HepG2 (cell line): ENCODE results near the gene EIF3J. TPM values are rescaled to one million over a fixed set of nuclear protein-coding genes. Genes with fewer than 3 reads are reported as not detected.

Experiments
- ATAC-seq: fragments of 200-7000 bp; cut with Tn5 transposase; 3 replicates; pipeline ENCODE4 v1.9.1; 2020; ENCODE audit warnings: mild to moderate bottlenecking, moderate library complexity
- BruUV-seq: library from RNA; stranded (reverse); fragments of 400-500 nt; replicated peaks from 2 replicates; lab custom pipeline; 2021; lab: Mats Ljungman, UMichigan
- CTCF ChIA-PET: fragments of 300-600 bp; formaldehyde crosslinking; extraction: SDS; loops from one replicate; lab custom pipeline; 2021; ENCODE audit warnings: low total read pairs, inconsistent platforms, low intra/inter-chr PET ratio; lab: Yijun Ruan, JAX
- POLR2A ChIA-PET: fragments of 350-600 bp; sonication (Branson Sonifier 250); formaldehyde crosslinking; loops from one replicate; lab custom pipeline; 2020; ENCODE audit warnings: antibody characterized with exemption, inconsistent platforms; lab: Yijun Ruan, JAX
- DNase-seq: peaks from one replicate; pipeline ENCODE4 v3.0.0-alpha.2; 2015; ENCODE audit warnings: low spot score
- FAIRE-seq: peaks from 3 replicates; lab custom pipeline; 2011; peaks lifted over from hg19 to GRCh38; lab: Jason Lieb, UNC
- H2AFZ ChIP-seq: one replicate; pipeline ENCODE4 v1.6.1; 2011; ENCODE audit warnings: low read length, inconsistent platforms
- H3K27ac ChIP-seq: fragments of 300-600 bp; 3 replicates; pipeline ENCODE4 v1.8.0; 2011; ENCODE audit warnings: mixed run types, mild to moderate bottlenecking, mixed read lengths, low read length, inconsistent platforms; ENCODE audit not compliant: insufficient read depth; ENCODE audit errors: extremely low read length
- H3K27me3 ChIP-seq, 2 experiments: fragments of 200-600 bp in 1 of 2; 2 replicates in 1 of 2; 3 replicates in 1 of 2; pipeline versions ENCODE4 v1.6.0 to v1.8.0; 2011; ENCODE audit warnings: low read length in 2 of 2, mild to moderate bottlenecking in 2 of 2, moderate library complexity in 2 of 2, inconsistent platforms in 1 of 2; ENCODE audit not compliant: insufficient read depth in 2 of 2, control insufficient read depth in 1 of 2
- H3K36me3 ChIP-seq, 2 experiments: fragments of 200-600 bp in 1 of 2; replicated peaks in 1 of 2; 2 replicates in 1 of 2; 3 replicates in 1 of 2; pipeline versions ENCODE4 v1.5.1 to v1.8.0; 2011; ENCODE audit warnings: low read length in 2 of 2, inconsistent platforms in 1 of 2; ENCODE audit not compliant: insufficient read depth in 2 of 2, control insufficient read depth in 1 of 2
- H3K4me1 ChIP-seq: 2 replicates; pipeline ENCODE4 v1.5.1; 2012; ENCODE audit warnings: low read length, inconsistent platforms; ENCODE audit not compliant: insufficient read depth
- H3K4me2 ChIP-seq: 2 replicates; pipeline ENCODE4 v1.6.0; 2011; ENCODE audit warnings: low read depth, low read length, inconsistent platforms
- H3K4me3 ChIP-seq, 3 experiments: fragments of 200-600 bp in 1 of 3; sonication (generic), shearing (Covaris generic) in 1 of 3; replicated peaks in 1 of 3; 2 replicates each; pipeline ENCODE4 v1.5.1; 2011 to 2016; ENCODE audit warnings: low read length in 3 of 3, inconsistent platforms in 2 of 3, low read depth in 2 of 3, mild to moderate bottlenecking in 2 of 3, control low read depth in 1 of 3, mixed read lengths in 1 of 3; ENCODE audit not compliant: insufficient read depth in 1 of 3
- H3K79me2 ChIP-seq: one replicate; pipeline ENCODE4 v1.6.1; 2011; ENCODE audit warnings: low read length, inconsistent platforms; ENCODE audit not compliant: insufficient read depth
- H3K9ac ChIP-seq: 2 replicates; pipeline ENCODE4 v1.6.0; 2011; ENCODE audit warnings: mild to moderate bottlenecking, low read depth, low read length, inconsistent platforms; ENCODE audit not compliant: insufficient read depth
- H3K9me3 ChIP-seq: 2 replicates; pipeline ENCODE4 v1.5.1; 2012; ENCODE audit warnings: mild to moderate bottlenecking, low read length
- H4K20me1 ChIP-seq: 2 replicates; pipeline ENCODE4 v1.6.0; 2011; ENCODE audit warnings: inconsistent platforms, mild to moderate bottlenecking, low read length, moderate library complexity; ENCODE audit not compliant: insufficient read depth
- BCL3 ChIP-seq: sonication (generic); formaldehyde crosslinking; IDR thresholded peaks from 2 replicates; pipeline ENCODE4 v1.5.1; 2020; ENCODE audit warnings: mild to moderate bottlenecking, missing genetic modification reagents, moderate library complexity
- NFE2L2 ChIP-seq: fragments of 150-350 bp; IDR thresholded peaks from 2 replicates; pipeline ENCODE4 v1.6.1; 2014; ENCODE audit warnings: low read length
- PCBP1 ChIP-seq: fragments of 200-400 bp; formaldehyde crosslinking; IDR thresholded peaks from 2 replicates; pipeline ENCODE4 v1.6.1; 2017; ENCODE audit warnings: mild to moderate bottlenecking, low read depth, low read length, borderline replicate concordance
- SMC3 ChIP-seq: IDR thresholded peaks from 2 replicates; pipeline ENCODE4 v1.6.1; 2011; ENCODE audit warnings: low read length, improper control_type of control experiment
- SP4 ChIP-seq: sonication (generic); formaldehyde crosslinking; IDR thresholded peaks from 2 replicates; pipeline ENCODE4 v1.8.1; 2023; ENCODE audit warnings: mild to moderate bottlenecking, missing genetic modification reagents
- ZMAT3 ChIP-seq: sonication (generic); formaldehyde crosslinking; conservative IDR thresholded peaks from 2 replicates; pipeline ENCODE4 v1.7.0; 2021; ENCODE audit warnings: missing genetic modification reagents
- ZMAT5 ChIP-seq: sonication (generic); formaldehyde crosslinking; IDR thresholded peaks from 2 replicates; pipeline ENCODE4 v1.5.0; 2020; ENCODE audit warnings: mild to moderate bottlenecking, low read depth, missing genetic modification reagents, borderline replicate concordance
- ZNF205 ChIP-seq: IDR thresholded peaks from 2 replicates; pipeline ENCODE4 v1.6.1; 2018; ENCODE audit warnings: missing biosample characterization, missing genetic modification reagents
- ZNF280B ChIP-seq: sonication (generic); formaldehyde crosslinking; IDR thresholded peaks from 2 replicates; pipeline ENCODE4 v1.5.0; 2020; ENCODE audit warnings: missing genetic modification reagents, mild to moderate bottlenecking, borderline replicate concordance
- ZNF350 ChIP-seq: sonication (generic); formaldehyde crosslinking; IDR thresholded peaks from 2 replicates; pipeline ENCODE4 v1.4.0; 2020; ENCODE audit warnings: mild to moderate bottlenecking, low read depth, missing genetic modification reagents, borderline replicate concordance
- ZNF362 ChIP-seq: sonication (generic); formaldehyde crosslinking; IDR thresholded peaks from 2 replicates; pipeline ENCODE4 v1.4.0; 2020; ENCODE audit warnings: missing genetic modification reagents, mild to moderate bottlenecking, borderline replicate concordance
- ZNF83 ChIP-seq: sonication (generic); formaldehyde crosslinking; IDR thresholded peaks from 2 replicates; pipeline ENCODE4 v1.4.0; 2020; ENCODE audit warnings: missing genetic modification reagents, mild to moderate bottlenecking, borderline replicate concordance
- WGBS: methylation state at CpG from one replicate; pipeline ENCODE4 v1.1.6; 2017; ENCODE audit warnings: low lambda C conversion rate; 5-methylcytosine and 5-hydroxymethylcytosine counted together
- in situ Hi-C: cut with HindIII; loops from 2 replicates; pipeline ENCODE4 v1.10.0; 2017; ENCODE audit warnings: low pct_unique_long_range_greater_than_20kb; ENCODE audit not compliant: extremely low pct_ligation_motif_present
- intact Hi-C: fragments of 100-400 bp; cut with micrococcal nuclease; formaldehyde crosslinking; loops from one replicate; pipeline ENCODE4 v1.10.0; 2022; ENCODE audit not compliant: unreplicated experiment
- polyA plus RNA-seq, 8 experiments: library from polyadenylated mRNA; depleted of rRNA in 3 of 8; stranded (reverse) in 7 of 8; unstranded in 1 of 8; fragments of >200 nt; fragmentation: Illumina TruSeq in 4 of 8; extraction: Trizol in 4 of 8; gene quantifications; 2 replicates each; pipeline versions ENCODE4 v1.2.1 to v1.2.3, GENCODE V29; 2011 to 2016; ENCODE audit warnings: low read depth in 4 of 8, missing spikeins in 1 of 8, mixed read lengths in 1 of 8; ENCODE audit not compliant: insufficient read depth in 1 of 8
- total RNA-seq, 5 experiments: library from RNA; depleted of rRNA; stranded (reverse); fragments of >200 nt; fragmentation: Illumina TruSeq; extraction: Trizol; gene quantifications; 2 replicates each; pipeline ENCODE4 v1.2.3, GENCODE V29; 2016; ENCODE audit warnings: low read depth in 1 of 5

The EIF3J gene
- total and polyA plus RNA-seq, 2 of the 13 experiments (the other 11 are each of a cell fraction or from before 2014, with no cell fraction given), result 51.7 to 69.2 TPM

GRCh38 chr15:44598066-44598465, 61.1 kb downstream of the EIF3J start (continued):
- no peak for TF ChIP-seq ZNF83 (CRISPR knock-in tag)

- no peaks in the 10 kb centered on the region for H3K4me1 ChIP-seq
- FAIRE-seq, result no peak
- H3K36me3 ChIP-seq, result peaks cover 8 to 40% of the 10 kb centered on the region in 2 experiments; a peak in 4 of 5 replicates
- in situ Hi-C loops, result loop anchor here (25.0 kb wide), 1 partner anchor 313 kb away; no protein-coding TSS in a partner anchor
- TF ChIP-seq NFE2L2, result peak; percentile 47; the same call in 1 of the 2 replicates
- no peak for TF ChIP-seq PCBP1
- H2AFZ ChIP-seq, result no peak overlapping the region
- ChIA-PET CTCF (no interaction called here), POLR2A (no interaction called here)
- H3K9me3 ChIP-seq, result no peaks in the 10 kb centered on the region
- BruUV-seq, result no TSS peak
- no peak overlapping the region for H3K9ac ChIP-seq
- no peaks in the 10 kb centered on the region for H3K79me2 ChIP-seq
- H3K27ac ChIP-seq, result no peak overlapping the region
- no peaks in the 10 kb centered on the region for H3K27me3 ChIP-seq
- H3K4me2 ChIP-seq, result no peak overlapping the region
- 95% methylated on average over 5 of the region's 5 CpGs for WGBS
- ATAC-seq, result no peak
- intact Hi-C loops, result no loop called here
- no peak for DNase-seq
- H3K4me3 ChIP-seq, result no peak overlapping the region
- no peaks in the 10 kb centered on the region for H4K20me1 ChIP-seq
These were observed 61.9 kb downstream of the EIF3J start for GRCh38 chr15:44598892-44599291.

- in situ Hi-C loops, result no loop called here
- no peak overlapping the region for H2AFZ ChIP-seq
- intact Hi-C loops, result no loop called here
- no peak for TF ChIP-seq ZNF362 (CRISPR knock-in tag)
- no peak for TF ChIP-seq ZMAT3
- TF ChIP-seq SP4, result no peak
- TF ChIP-seq SMC3, result no peak
- TF ChIP-seq BCL3, result no peak
- no peak for TF ChIP-seq ZMAT5
- no peak for TF ChIP-seq ZNF280B (CRISPR knock-in tag)
- TF ChIP-seq ZNF205, result no peak
- TF ChIP-seq ZNF350 (CRISPR knock-in tag), result no peak
These were observed 66.2 kb downstream of the EIF3J start for GRCh38 chr15:44603126-44603525.

More at GRCh38 chr15:44603126-44603525, 66.2 kb downstream of the EIF3J start:
- WGBS, result 98% methylated on average over 2 of the region's 2 CpGs
- H3K9ac ChIP-seq, result no peak overlapping the region
- no peaks in the 10 kb centered on the region for H4K20me1 ChIP-seq
- POLR2A ChIA-PET, result no interaction called here
- no peaks in the 10 kb centered on the region for H3K27me3 ChIP-seq
- CTCF ChIA-PET, result no interaction called here
- no peak overlapping the region for H3K4me2 ChIP-seq
- peaks cover 2 to 41% of the 10 kb centered on the region in 2 experiments; a peak in 4 of 5 replicates for H3K36me3 ChIP-seq
- H3K79me2 ChIP-seq, result no peaks in the 10 kb centered on the region
- FAIRE-seq (no peak), DNase-seq (no peak), ATAC-seq (no peak)
- no peak overlapping the region for H3K27ac ChIP-seq
- no peaks in the 10 kb centered on the region for H3K4me1 ChIP-seq
- no TSS peak for BruUV-seq
- H3K9me3 ChIP-seq, result no peaks in the 10 kb centered on the region
- no peak overlapping the region for H3K4me3 ChIP-seq
